B cell (primary cell): ENCODE results near the gene AGR3. TPM values are rescaled to one million over a fixed set of nuclear protein-coding genes. Genes with fewer than 3 reads are reported as not detected.

Experiments
- ATAC-seq: fragments of 200-7000 bp; cut with Tn5 transposase; one replicate; pipeline ENCODE4 v1.10.0; 2021; ENCODE audit warnings: low read depth, mild to moderate bottlenecking, moderate number of reproducible peaks, moderate library complexity
- CTCF ChIA-PET: fragments of 350-600 bp; sonication (Branson Sonifier 250); formaldehyde crosslinking; loops from one replicate; lab custom pipeline; 2021; ENCODE audit warnings: antibody characterized with exemption, inconsistent platforms; lab: Charles Lee
- POLR2A ChIA-PET: fragments of 350-600 bp; sonication (Branson Sonifier 250); formaldehyde crosslinking; loops from one replicate; lab custom pipeline; 2021; ENCODE audit warnings: antibody characterized with exemption; lab: Charles Lee
- DNase-seq: peaks from one replicate; pipeline ENCODE4 v3.0.0; 2013
- H2AFZ ChIP-seq: 2 replicates; pipeline ENCODE4 v1.6.1; 2012; ENCODE audit warnings: mild to moderate bottlenecking, low read depth, low read length; ENCODE audit not compliant: insufficient read depth, poor library complexity, severe bottlenecking
- H3K27ac ChIP-seq, 2 donors: 1 replicate in 1 of 2; 2 replicates in 1 of 2; pipeline ENCODE4 v1.5.1; 2012 to 2013; ENCODE audit warnings: low read length in 2 of 2, mild to moderate bottlenecking in 2 of 2, moderate library complexity in 1 of 2
- H3K27me3 ChIP-seq, 4 experiments: fragments of 200-600 bp in 1 of 4; sonication (generic) in 1 of 4; replicated peaks in 1 of 4; 1 replicate in 2 of 4; 2 replicates in 2 of 4; pipeline versions ENCODE4 v1.6.1 to v1.7.0; 2013 to 2016; ENCODE audit warnings: low read length in 3 of 4, mild to moderate bottlenecking in 2 of 4, mixed read lengths in 1 of 4, moderate library complexity in 1 of 4; ENCODE audit not compliant: insufficient read depth in 4 of 4, control insufficient read depth in 3 of 4; ENCODE audit errors: control extremely low read depth in 1 of 4
- H3K36me3 ChIP-seq, 2 experiments: replicated peaks in 1 of 2; 1 replicate in 1 of 2; 2 replicates in 1 of 2; pipeline versions ENCODE4 v1.6.1 to v1.7.1; 2013; ENCODE audit warnings: low read length in 1 of 2; ENCODE audit not compliant: insufficient read depth in 2 of 2, control insufficient read depth in 1 of 2; ENCODE audit errors: control extremely low read depth in 1 of 2, extremely low read depth in 1 of 2
- H3K4me1 ChIP-seq, 2 donors: fragments of 200-600 bp in 1 of 2; sonication (generic) in 1 of 2; 1 replicate in 1 of 2; 2 replicates in 1 of 2; pipeline versions ENCODE4 v1.5.1 to v1.6.1; 2013 to 2017; ENCODE audit warnings: low read length in 2 of 2; ENCODE audit not compliant: control insufficient read depth in 2 of 2, insufficient read depth in 2 of 2
- H3K4me2 ChIP-seq: replicated peaks from 2 replicates; pipeline ENCODE3; 2012; ENCODE audit warnings: mild to moderate bottlenecking, low read depth, low read length; ENCODE audit not compliant: poor library complexity, severe bottlenecking
- H3K4me3 ChIP-seq, 5 experiments: fragments of 200-600 bp in 1 of 5; sonication (generic) in 1 of 5; 1 replicate in 3 of 5; 2 replicates in 2 of 5; pipeline versions ENCODE4 v1.5.1 to v1.7.0; 2011 to 2016; ENCODE audit warnings: low read length in 4 of 5, mild to moderate bottlenecking in 4 of 5, low read depth in 2 of 5, control low read depth in 1 of 5, moderate library complexity in 1 of 5; ENCODE audit not compliant: insufficient read depth in 1 of 5; ENCODE audit errors: control extremely low read depth in 1 of 5, extremely low read depth in 1 of 5
- H3K79me2 ChIP-seq: fragments of 200-600 bp; sonication (generic); one replicate; pipeline ENCODE4 v1.6.0; 2016; ENCODE audit warnings: low read length; ENCODE audit not compliant: control insufficient read depth, insufficient read depth
- H3K9ac ChIP-seq: fragments of 200-600 bp; sonication (generic); 2 replicates; pipeline ENCODE4 v1.6.1; 2017; ENCODE audit warnings: mild to moderate bottlenecking, low read length, moderate library complexity
- H3K9me3 ChIP-seq, 3 donors: one replicate each; pipeline versions ENCODE4 v1.6.1 to v1.7.1; 2013; ENCODE audit warnings: low read length in 2 of 3; ENCODE audit not compliant: control insufficient read depth in 2 of 3, insufficient read depth in 1 of 3; ENCODE audit errors: control extremely low read depth in 1 of 3
- H4K20me1 ChIP-seq: 2 replicates; pipeline ENCODE4 v1.6.0; 2012; ENCODE audit warnings: mild to moderate bottlenecking, low read length; ENCODE audit not compliant: insufficient read depth, control insufficient read depth, poor library complexity, severe bottlenecking
- H3K27ac Mint-ChIP-seq: one replicate; pipeline ENCODE4 v1.8.0; 2021; ENCODE audit warnings: mixed read lengths
- H3K27me3 Mint-ChIP-seq: one replicate; pipeline ENCODE4 v1.8.0; 2021; ENCODE audit warnings: mixed read lengths
- H3K4me1 Mint-ChIP-seq: one replicate; pipeline ENCODE4 v1.8.0; 2021; ENCODE audit warnings: mixed read lengths
- H3K4me3 Mint-ChIP-seq: one replicate; pipeline ENCODE4 v1.8.0; 2021; ENCODE audit warnings: mixed read lengths
- H3K9me3 Mint-ChIP-seq: one replicate; pipeline ENCODE4 v1.8.0; 2022; ENCODE audit warnings: mixed read lengths; ENCODE audit not compliant: insufficient read depth
- EZH2 ChIP-seq: IDR thresholded peaks from 2 replicates; pipeline ENCODE4 v1.6.1; 2012; ENCODE audit warnings: borderline replicate concordance, low read depth, mild to moderate bottlenecking, moderate library complexity, low read length; ENCODE audit not compliant: insufficient read depth, poor library complexity, severe bottlenecking
- WGBS: methylation state at CpG from one replicate; pipeline ENCODE4 v1.1.5; 2013; ENCODE audit warnings: missing lambda C conversion rate; ENCODE audit not compliant: insufficient coverage; 5-methylcytosine and 5-hydroxymethylcytosine counted together
- intact Hi-C: fragments of 100-400 bp; cut with micrococcal nuclease; formaldehyde crosslinking; loops from one replicate; pipeline ENCODE4 v1.10.0; 2022
- polyA plus RNA-seq: library from polyadenylated mRNA; depleted of rRNA; stranded (reverse); fragments of >200 nt; gene quantifications from 2 replicates; pipeline ENCODE4 v1.2.3, GENCODE V29; 2012
- total RNA-seq, 2 donors: library from RNA; stranded (reverse); fragments of 120-200 nt in 1 of 2; gene quantifications; 1 replicate in 1 of 2; 2 replicates in 1 of 2; pipeline versions ENCODE4 v1.2.3 to v1.2.4, GENCODE V29; 2013 to 2022
- TF ChIP-seq, protein P1 (sequence below): fragments of 200-600 bp; IDR thresholded peaks from one replicate; pipeline ENCODE4 v1.8.0; 2022; ENCODE audit warnings: antibody characterized with exemption, mild to moderate bottlenecking

AGR3 gene
- total and polyA plus RNA-seq, 2 donors (not counting 1 experiment from before 2014, with no cell fraction given), result not detected

DNA sequence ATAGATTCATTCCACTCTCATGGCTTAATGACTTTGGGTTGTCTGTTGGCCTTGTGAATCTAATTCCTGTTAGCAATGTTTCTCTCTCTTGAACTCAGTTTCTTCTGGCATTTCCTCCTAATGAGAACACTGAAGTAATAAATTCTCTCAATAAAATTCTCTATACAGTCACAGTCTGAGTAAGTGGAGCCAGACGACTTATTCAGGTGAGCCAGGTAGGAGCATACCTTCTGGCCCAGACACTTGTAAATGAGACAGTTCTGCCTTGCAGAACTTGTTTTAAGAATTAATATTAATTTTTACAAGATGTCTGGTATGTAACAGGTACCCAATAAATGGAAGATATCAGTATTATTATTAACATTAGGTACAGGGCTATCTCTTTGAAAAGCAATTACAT lies 48.4 kb downstream of the AGR3 start:
- POLR2A ChIA-PET, result no interaction called here
- H3K27ac Mint-ChIP-seq, result no peak overlapping the region
- H3K4me1 ChIP-seq, result peaks cover 0 to under 1% of the 10 kb centered on the region in 2 donors
- no peak overlapping the region for H3K4me3 Mint-ChIP-seq
- no peak for DNase-seq
- H3K9me3 Mint-ChIP-seq, result peaks cover 4% of the 10 kb centered on the region
- intact Hi-C loops, result no loop called here
- no peak overlapping the region for H3K4me3 ChIP-seq
- no CpG with 5 or more reads among the region's 1 CpG for WGBS
- H3K9me3 ChIP-seq, result no peaks in the 10 kb centered on the region
- H3K27me3 ChIP-seq, result no peaks in the 10 kb centered on the region
- H4K20me1 ChIP-seq, result no peaks in the 10 kb centered on the region
- TF ChIP-seq, protein P1, sequence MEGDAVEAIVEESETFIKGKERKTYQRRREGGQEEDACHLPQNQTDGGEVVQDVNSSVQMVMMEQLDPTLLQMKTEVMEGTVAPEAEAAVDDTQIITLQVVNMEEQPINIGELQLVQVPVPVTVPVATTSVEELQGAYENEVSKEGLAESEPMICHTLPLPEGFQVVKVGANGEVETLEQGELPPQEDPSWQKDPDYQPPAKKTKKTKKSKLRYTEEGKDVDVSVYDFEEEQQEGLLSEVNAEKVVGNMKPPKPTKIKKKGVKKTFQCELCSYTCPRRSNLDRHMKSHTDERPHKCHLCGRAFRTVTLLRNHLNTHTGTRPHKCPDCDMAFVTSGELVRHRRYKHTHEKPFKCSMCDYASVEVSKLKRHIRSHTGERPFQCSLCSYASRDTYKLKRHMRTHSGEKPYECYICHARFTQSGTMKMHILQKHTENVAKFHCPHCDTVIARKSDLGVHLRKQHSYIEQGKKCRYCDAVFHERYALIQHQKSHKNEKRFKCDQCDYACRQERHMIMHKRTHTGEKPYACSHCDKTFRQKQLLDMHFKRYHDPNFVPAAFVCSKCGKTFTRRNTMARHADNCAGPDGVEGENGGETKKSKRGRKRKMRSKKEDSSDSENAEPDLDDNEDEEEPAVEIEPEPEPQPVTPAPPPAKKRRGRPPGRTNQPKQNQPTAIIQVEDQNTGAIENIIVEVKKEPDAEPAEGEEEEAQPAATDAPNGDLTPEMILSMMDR, result no peak
- TF ChIP-seq EZH2, result no peak
- no peak overlapping the region for H3K27ac ChIP-seq
- no peak overlapping the region for H2AFZ ChIP-seq
- H3K4me1 Mint-ChIP-seq, result peaks cover 1% of the 10 kb centered on the region
- CTCF ChIA-PET, result no interaction called here
- no peak overlapping the region for H3K4me2 ChIP-seq
- H3K79me2 ChIP-seq, result no peaks in the 10 kb centered on the region
- H3K36me3 ChIP-seq, result no peaks in the 10 kb centered on the region
- H3K9ac ChIP-seq, result no peak overlapping the region
- ATAC-seq, result no peak
- no peaks in the 10 kb centered on the region for H3K27me3 Mint-ChIP-seq

DNA sequence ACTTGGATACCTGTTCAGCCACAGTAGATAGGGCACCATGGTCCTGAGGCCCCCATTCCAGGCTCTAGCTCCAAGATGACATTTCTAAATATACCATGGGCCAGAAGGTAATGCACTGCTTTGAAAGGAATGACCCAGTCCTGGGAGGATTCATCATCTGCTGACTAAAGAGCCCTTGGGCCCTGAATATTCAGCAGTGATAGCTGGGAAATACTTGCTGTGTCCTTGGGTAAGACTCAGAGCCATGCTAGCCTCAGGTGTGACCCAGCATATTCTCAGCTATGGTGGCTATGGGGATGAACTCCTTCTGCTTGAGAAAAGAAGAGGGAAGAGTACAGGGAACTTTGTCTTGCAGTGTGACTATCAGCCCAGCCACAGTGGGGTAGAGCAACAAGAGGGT lies 55.7 kb downstream of the AGR3 start:
- Histone ChIP-seq H3K79me2 (no peaks in the 10 kb centered on the region), H3K27ac (no peak overlapping the region), H3K4me1 (no peaks in the 10 kb centered on the region), H3K9ac (no peak overlapping the region), H4K20me1 (no peaks in the 10 kb centered on the region), H3K9me3 (peaks cover 0 to 1% (median 0%) of the 10 kb centered on the region in 3 donors), H3K36me3 (no peaks in the 10 kb centered on the region), H3K4me2 (no peak overlapping the region), H3K4me3 (no peak overlapping the region), H2AFZ (no peak overlapping the region), H3K27me3 (peaks cover 0 to 10% (median 0%) of the 10 kb centered on the region in 4 experiments)
- ATAC-seq (no peak), DNase-seq (no peak)
- Mint-ChIP-seq H3K9me3 (peaks cover 6% of the 10 kb centered on the region), H3K27me3 (peaks cover 22% of the 10 kb centered on the region), H3K4me3 (no peak overlapping the region), H3K27ac (no peak overlapping the region), H3K4me1 (no peaks in the 10 kb centered on the region)
- intact Hi-C loops, result no loop called here
- no peak for TF ChIP-seq EZH2
- TF ChIP-seq, protein P1, result no peak
- ChIA-PET CTCF (no interaction called here), POLR2A (no interaction called here)
